Vagina (tissue), 2 donors: ENCODE measurements around the gene LDLRAD1.

ENCODE experiments used
- POLR2A ChIP-seq, 2 donors: fragments of 450-650 bp; IDR thresholded peaks; one replicate each; pipeline ENCODE4 v1.6.1; 2017; ENCODE audit warnings: antibody characterized with exemption in 2 of 2, mild to moderate bottlenecking in 2 of 2, moderate library complexity in 2 of 2
- POLR2AphosphoS5 ChIP-seq, 2 donors: sonication (generic); formaldehyde crosslinking; IDR thresholded peaks; one replicate each; pipeline ENCODE4 v1.9.0; 2017; ENCODE audit warnings: antibody characterized with exemption in 2 of 2, mild to moderate bottlenecking in 2 of 2, low read depth in 1 of 2; ENCODE audit not compliant: insufficient read depth in 1 of 2
- TF ChIP-seq, protein P1 (sequence below), 3 experiments: fragments of 450-650 bp in 2 of 3; fragments of 200-600 bp in 1 of 3; sonication (generic) in 1 of 3; IDR thresholded peaks; one replicate each; pipeline ENCODE4 v1.5.1; 2017 to 2019; ENCODE audit warnings: antibody characterized with exemption in 3 of 3, mild to moderate bottlenecking in 2 of 3, moderate library complexity in 2 of 3

DNA sequence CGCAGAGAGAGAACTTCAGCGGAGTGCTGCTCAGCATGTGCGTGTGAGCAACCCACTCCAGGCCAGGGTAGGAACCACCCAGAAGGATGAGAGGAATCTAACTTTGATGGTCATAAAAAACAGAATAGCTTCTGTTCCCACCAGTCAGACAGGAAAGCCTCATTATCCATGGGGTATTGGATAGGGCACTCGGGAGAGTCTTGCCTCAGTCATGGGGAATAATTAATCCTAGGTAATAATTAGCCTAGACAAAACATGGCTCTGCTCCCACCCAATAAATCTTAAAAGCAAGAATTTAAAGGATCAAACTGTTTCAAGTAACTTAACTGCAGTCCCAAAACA, 35.3 kb downstream of the LDLRAD1 start:
- TF ChIP-seq, protein P1, sequence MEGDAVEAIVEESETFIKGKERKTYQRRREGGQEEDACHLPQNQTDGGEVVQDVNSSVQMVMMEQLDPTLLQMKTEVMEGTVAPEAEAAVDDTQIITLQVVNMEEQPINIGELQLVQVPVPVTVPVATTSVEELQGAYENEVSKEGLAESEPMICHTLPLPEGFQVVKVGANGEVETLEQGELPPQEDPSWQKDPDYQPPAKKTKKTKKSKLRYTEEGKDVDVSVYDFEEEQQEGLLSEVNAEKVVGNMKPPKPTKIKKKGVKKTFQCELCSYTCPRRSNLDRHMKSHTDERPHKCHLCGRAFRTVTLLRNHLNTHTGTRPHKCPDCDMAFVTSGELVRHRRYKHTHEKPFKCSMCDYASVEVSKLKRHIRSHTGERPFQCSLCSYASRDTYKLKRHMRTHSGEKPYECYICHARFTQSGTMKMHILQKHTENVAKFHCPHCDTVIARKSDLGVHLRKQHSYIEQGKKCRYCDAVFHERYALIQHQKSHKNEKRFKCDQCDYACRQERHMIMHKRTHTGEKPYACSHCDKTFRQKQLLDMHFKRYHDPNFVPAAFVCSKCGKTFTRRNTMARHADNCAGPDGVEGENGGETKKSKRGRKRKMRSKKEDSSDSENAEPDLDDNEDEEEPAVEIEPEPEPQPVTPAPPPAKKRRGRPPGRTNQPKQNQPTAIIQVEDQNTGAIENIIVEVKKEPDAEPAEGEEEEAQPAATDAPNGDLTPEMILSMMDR (IDR thresholded peaks at IDR 0.05): no peak
- TF ChIP-seq POLR2A (IDR thresholded peaks at IDR 0.05): no peak
- no peak for TF ChIP-seq POLR2AphosphoS5 (IDR thresholded peaks at IDR 0.05; ENCODE audit: insufficient read depth in 1 of 2, low read depth in 1 of 2)
